VCaP (cell line): ENCODE results near the gene KRTAP9-1.
"Not testable (repeated sequence)": the region's sequence is repeated elsewhere in the genome, so short reads cannot be mapped to it uniquely, and the experiment has no call there.

ENCODE experiments used
- H3K27ac ChIP-seq: fragments of 450-650 bp; 2 replicates; pipeline ENCODE4 v1.5.1; 2017
- TF ChIP-seq, protein P1 (sequence below): fragments of 450-650 bp; conservative IDR thresholded peaks from 2 replicates; pipeline ENCODE4 v1.5.1; 2017; ENCODE audit warnings: mild to moderate bottlenecking, moderate library complexity

Gene KRTAP9-1

DNA sequence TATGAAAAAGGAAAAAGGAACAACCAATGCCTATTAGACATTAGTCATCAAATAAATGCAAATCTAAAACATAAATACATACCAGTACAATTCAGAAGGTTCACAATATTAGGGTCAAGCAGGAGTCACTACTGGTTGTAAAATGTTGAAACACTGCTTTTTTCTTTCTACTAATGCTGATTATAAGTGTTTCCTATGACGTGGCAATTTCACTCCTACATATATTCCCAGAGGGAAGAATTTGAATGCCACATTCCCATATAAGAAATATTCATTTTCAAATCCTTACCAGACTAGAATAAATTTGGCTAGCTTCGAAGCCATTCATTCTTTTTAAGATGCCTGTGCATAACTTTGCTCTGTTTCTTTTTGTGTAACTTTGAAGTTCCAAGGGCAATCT is 34.1 kb downstream of the KRTAP9-1 start:
- H3K27ac ChIP-seq, result no peak overlapping the region
- TF ChIP-seq, protein P1, sequence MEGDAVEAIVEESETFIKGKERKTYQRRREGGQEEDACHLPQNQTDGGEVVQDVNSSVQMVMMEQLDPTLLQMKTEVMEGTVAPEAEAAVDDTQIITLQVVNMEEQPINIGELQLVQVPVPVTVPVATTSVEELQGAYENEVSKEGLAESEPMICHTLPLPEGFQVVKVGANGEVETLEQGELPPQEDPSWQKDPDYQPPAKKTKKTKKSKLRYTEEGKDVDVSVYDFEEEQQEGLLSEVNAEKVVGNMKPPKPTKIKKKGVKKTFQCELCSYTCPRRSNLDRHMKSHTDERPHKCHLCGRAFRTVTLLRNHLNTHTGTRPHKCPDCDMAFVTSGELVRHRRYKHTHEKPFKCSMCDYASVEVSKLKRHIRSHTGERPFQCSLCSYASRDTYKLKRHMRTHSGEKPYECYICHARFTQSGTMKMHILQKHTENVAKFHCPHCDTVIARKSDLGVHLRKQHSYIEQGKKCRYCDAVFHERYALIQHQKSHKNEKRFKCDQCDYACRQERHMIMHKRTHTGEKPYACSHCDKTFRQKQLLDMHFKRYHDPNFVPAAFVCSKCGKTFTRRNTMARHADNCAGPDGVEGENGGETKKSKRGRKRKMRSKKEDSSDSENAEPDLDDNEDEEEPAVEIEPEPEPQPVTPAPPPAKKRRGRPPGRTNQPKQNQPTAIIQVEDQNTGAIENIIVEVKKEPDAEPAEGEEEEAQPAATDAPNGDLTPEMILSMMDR, result no peak

GRCh38 chr17:41226051-41226450 is 36.4 kb downstream of the KRTAP9-1 start:
- H3K27ac ChIP-seq, result no peak overlapping the region
- TF ChIP-seq, protein P1, result no peak

DNA sequence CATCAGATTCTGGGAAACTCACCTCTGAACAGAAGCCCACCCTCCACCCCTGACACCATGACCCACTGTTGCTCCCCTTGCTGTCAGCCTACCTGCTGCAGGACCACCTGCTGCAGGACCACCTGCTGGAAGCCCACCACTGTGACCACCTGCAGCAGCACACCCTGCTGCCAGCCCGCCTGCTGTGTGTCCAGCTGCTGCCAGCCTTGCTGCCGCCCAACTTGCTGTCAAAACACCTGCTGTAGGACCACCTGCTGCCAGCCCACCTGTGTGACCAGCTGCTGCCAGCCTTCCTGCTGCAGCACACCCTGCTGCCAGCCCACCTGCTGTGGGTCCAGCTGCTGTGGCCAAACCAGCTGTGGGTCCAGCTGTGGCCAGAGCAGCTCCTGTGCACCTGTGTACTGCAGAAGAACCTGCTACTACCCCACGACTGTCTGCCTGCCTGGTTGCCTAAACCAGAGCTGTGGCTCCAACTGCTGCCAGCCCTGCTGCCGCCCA is 37.0 kb downstream of the KRTAP9-1 start, which contains the start of gene KRTAP9-2:
Gene KRTAP9-2 (plus strand): TSS at position 51 of the 498 bp plus-strand sequence. CDS start 7 bp downstream, at position 58.
- not testable (repeated sequence) for H3K27ac ChIP-seq

GRCh38 chr17:41230094-41230493 is 40.4 kb downstream of the KRTAP9-1 start:
- no peak overlapping the region for H3K27ac ChIP-seq
- TF ChIP-seq, protein P1, result no peak

DNA sequence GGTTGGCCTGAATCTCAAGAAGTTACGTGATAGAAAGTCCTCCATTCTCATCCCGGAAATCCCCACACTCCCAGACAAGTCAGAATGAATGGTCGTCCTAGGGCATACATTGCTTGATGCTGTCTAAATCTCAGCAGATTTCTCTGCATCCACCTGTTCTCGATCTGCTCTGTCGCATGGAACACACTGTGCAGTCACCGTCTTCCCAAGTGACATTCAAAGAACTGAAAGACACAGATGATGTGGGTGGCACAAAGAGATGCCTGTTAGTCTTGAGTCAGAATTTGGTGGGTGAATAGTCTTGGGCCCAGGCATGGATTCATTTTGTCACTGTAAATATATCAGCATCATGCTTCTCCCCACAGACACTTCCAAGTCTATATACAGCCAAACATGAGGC is 42.0 kb downstream of the KRTAP9-1 start:
- TF ChIP-seq, protein P1, result no peak
- no peak overlapping the region for H3K27ac ChIP-seq

GRCh38 chr17:41232399-41233105 is 42.9 kb downstream of the KRTAP9-1 start, which contains the start of gene KRTAP9-3:
KRTAP9-3 (plus strand) TSS chr17:41232449; CDS start chr17:41232502, 53 bp downstream.
- H3K27ac ChIP-seq, result not testable (repeated sequence)

DNA sequence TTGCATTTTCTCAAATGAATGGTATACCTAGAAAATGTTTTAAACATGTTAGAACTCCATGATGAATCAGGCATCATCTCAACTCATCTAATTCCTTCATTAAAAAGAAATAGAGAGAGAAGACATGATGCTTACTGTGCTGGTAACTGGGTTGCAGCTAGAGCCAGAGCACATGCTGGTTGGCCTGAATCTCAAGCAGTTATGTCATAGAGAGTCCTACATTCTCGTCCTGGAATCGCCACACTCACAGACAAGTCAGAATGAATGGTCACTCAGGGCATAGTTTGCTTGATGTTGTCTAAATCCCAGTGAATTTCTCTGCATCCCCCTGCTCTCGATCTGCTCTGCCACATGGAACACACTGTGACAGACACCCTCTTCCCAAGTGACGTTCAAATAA is 47.4 kb downstream of the KRTAP9-1 start:
- H3K27ac ChIP-seq, result not testable (repeated sequence)

DNA sequence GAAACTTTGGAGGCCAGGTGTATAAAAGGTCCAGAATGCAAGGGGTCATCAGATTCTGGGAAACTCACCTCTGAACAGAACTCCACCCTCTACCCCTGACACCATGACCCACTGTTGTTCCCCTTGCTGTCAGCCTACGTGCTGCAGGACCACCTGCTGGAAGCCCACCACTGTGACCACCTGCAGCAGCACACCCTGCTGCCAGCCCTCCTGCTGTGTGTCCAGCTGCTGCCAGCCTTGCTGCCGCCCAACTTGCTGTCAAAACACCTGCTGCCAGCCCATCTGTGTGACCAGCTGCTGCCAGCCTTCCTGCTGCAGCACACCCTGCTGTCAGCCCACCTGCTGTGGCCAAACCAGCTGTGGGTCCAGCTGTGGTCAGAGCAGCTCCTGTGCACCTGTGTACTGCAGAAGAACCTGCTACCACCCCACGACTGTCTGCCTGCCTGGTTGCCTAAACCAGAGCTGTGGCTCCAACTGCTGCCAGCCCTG is 48.3 kb downstream of the KRTAP9-1 start, which contains the start of gene KRTAP9-8:
Gene KRTAP9-8 (plus strand): TSS at position 51 of the 489 bp plus-strand sequence. CDS start 53 bp downstream, at position 104.
- H3K27ac ChIP-seq, result not testable (repeated sequence)
